Common myeloid progenitor, CD34-positive (primary cell): Measurements from ENCODE around the gene B3GNT7.
"Not testable (repeated sequence)": the region's sequence is repeated elsewhere in the genome, so short reads cannot be mapped to it uniquely, and the experiment has no call there.

Source experiments
- CTCF ChIA-PET: fragments of 350-600 bp; sonication (Branson Sonifier 250); formaldehyde crosslinking; loops from one replicate; lab custom pipeline; 2021; ENCODE audit warnings: antibody characterized with exemption; lab: Charles Lee
- POLR2A ChIA-PET: fragments of 350-600 bp; sonication (Branson Sonifier 250); formaldehyde crosslinking; loops from one replicate; lab custom pipeline; 2021; ENCODE audit warnings: antibody characterized with exemption; lab: Charles Lee
- DNase-seq, 3 donors: peaks; one replicate each; pipeline versions ENCODE4 v3.0.0 to v3.0.0-alpha.2; 2013
- H3K27ac ChIP-seq, 2 experiments: 1 replicate in 1 of 2; 2 replicates in 1 of 2; pipeline ENCODE4 v1.7.0; 2013; ENCODE audit warnings: inconsistent platforms in 2 of 2, low read length in 2 of 2, mild to moderate bottlenecking in 2 of 2, low read depth in 1 of 2, moderate library complexity in 1 of 2; ENCODE audit not compliant: severe bottlenecking in 2 of 2, insufficient read depth in 1 of 2, poor library complexity in 1 of 2
- H3K27me3 ChIP-seq, 5 experiments: replicated peaks in 2 of 5; 1 replicate in 3 of 5; 2 replicates in 2 of 5; pipeline versions ENCODE4 v1.6.1 to v1.7.0; 2013; ENCODE audit warnings: low read length in 4 of 5, mild to moderate bottlenecking in 2 of 5, moderate library complexity in 2 of 5, inconsistent platforms in 1 of 5; ENCODE audit not compliant: insufficient read depth in 5 of 5, control insufficient read depth in 4 of 5
- H3K36me3 ChIP-seq, 4 experiments: 1 replicate in 2 of 4; 2 replicates in 2 of 4; pipeline versions ENCODE4 v1.6.1 to v1.7.0; 2013; ENCODE audit warnings: low read length in 3 of 4, control low read depth in 1 of 4, mild to moderate bottlenecking in 1 of 4; ENCODE audit not compliant: control insufficient read depth in 4 of 4, insufficient read depth in 4 of 4
- H3K4me1 ChIP-seq, 4 experiments: 1 replicate in 3 of 4; 2 replicates in 1 of 4; pipeline versions ENCODE4 v1.6.1 to v1.7.1; 2013; ENCODE audit warnings: low read length in 3 of 4, mild to moderate bottlenecking in 3 of 4, control low read depth in 1 of 4, inconsistent platforms in 1 of 4, moderate library complexity in 1 of 4; ENCODE audit not compliant: control insufficient read depth in 4 of 4, insufficient read depth in 4 of 4; ENCODE audit errors: control extremely low read depth in 1 of 4
- H3K4me3 ChIP-seq, 7 experiments: 1 replicate in 4 of 7; 2 replicates in 3 of 7; pipeline versions ENCODE4 v1.5.1 to v1.7.0; 2013; ENCODE audit warnings: mild to moderate bottlenecking in 7 of 7, low read length in 6 of 7, moderate library complexity in 6 of 7, inconsistent platforms in 2 of 7, low read depth in 2 of 7, control low read depth in 1 of 7; ENCODE audit not compliant: insufficient read depth in 4 of 7, control insufficient read depth in 1 of 7; ENCODE audit errors: extremely low read depth in 1 of 7
- H3K9me3 ChIP-seq, 5 experiments: 1 replicate in 4 of 5; 2 replicates in 1 of 5; pipeline versions ENCODE4 v1.6.1 to v1.7.1; 2013; ENCODE audit warnings: low read length in 4 of 5, mild to moderate bottlenecking in 2 of 5, inconsistent platforms in 1 of 5, low read depth in 1 of 5, moderate library complexity in 1 of 5; ENCODE audit not compliant: control insufficient read depth in 4 of 5, insufficient read depth in 2 of 5; ENCODE audit errors: control extremely low read depth in 1 of 5
- WGBS: methylation state at CpG from one replicate; pipeline ENCODE4 v1.1.5; 2013; ENCODE audit not compliant: insufficient coverage; 5-methylcytosine and 5-hydroxymethylcytosine counted together

Gene B3GNT7

GRCh38 chr2:231429901-231430300 is 34.4 kb downstream of the B3GNT7 start:
- Histone ChIP-seq H3K9me3 (peaks cover 0 to 10% (median 8%) of the 10 kb centered on the region in 5 experiments), H3K27ac (no peak overlapping the region), H3K4me3 (no peak overlapping the region), H3K27me3 (no peaks in the 10 kb centered on the region), H3K4me1 (no peaks in the 10 kb centered on the region), H3K36me3 (no peaks in the 10 kb centered on the region)
- DNase-seq = peak in 1 of 3 donors; percentile 42
- ChIA-PET POLR2A (no interaction called here), CTCF (interaction anchor here (0.9 to 1.1 kb wide), 2 partner anchors 22 to 325 kb away, joined by 3 read pairs; no protein-coding TSS in a partner anchor)
- 93% methylated on average over 2 of the region's 3 CpGs for WGBS

GRCh38 chr2:231430437-231430836 is 34.9 kb downstream of the B3GNT7 start:
- H3K9me3 ChIP-seq = peaks cover 0 to 10% (median 8%) of the 10 kb centered on the region in 5 experiments
- not testable (repeated sequence) for DNase-seq, H3K27me3 ChIP-seq, H3K4me3 ChIP-seq, H3K4me1 ChIP-seq, H3K36me3 ChIP-seq, H3K27ac ChIP-seq
- ChIA-PET CTCF (interaction anchor here (0.9 kb wide), 1 partner anchor 22 kb away, joined by 3 read pairs; no protein-coding TSS in a partner anchor), POLR2A (interaction anchor here (0.6 kb wide), 2 partner anchors 235 to 1936 kb away, joined by 3 to 5 read pairs; no protein-coding TSS in a partner anchor)
- 83% methylated on average over 1 of the region's 4 CpGs for WGBS

GRCh38 chr2:231431606-231432005 is 36.1 kb downstream of the B3GNT7 start:
- H3K36me3 ChIP-seq = no peaks in the 10 kb centered on the region
- DNase-seq = no peak
- POLR2A ChIA-PET = no interaction called here
- no peak overlapping the region for H3K4me3 ChIP-seq
- CTCF ChIA-PET = no interaction called here
- H3K27ac ChIP-seq = no peak overlapping the region
- H3K4me1 ChIP-seq = no peaks in the 10 kb centered on the region
- 96% methylated on average over 2 of the region's 4 CpGs for WGBS
- no peaks in the 10 kb centered on the region for H3K27me3 ChIP-seq
- peaks cover 0 to 10% (median 8%) of the 10 kb centered on the region in 5 experiments for H3K9me3 ChIP-seq

- H3K4me1 ChIP-seq = no peaks in the 10 kb centered on the region
- CTCF ChIA-PET = no interaction called here
- peaks cover 0 to 10% (median 8%) of the 10 kb centered on the region in 5 experiments for H3K9me3 ChIP-seq
- H3K4me3 ChIP-seq = no peak overlapping the region
- 92% methylated on average over 8 of the region's 8 CpGs for WGBS
- H3K27ac ChIP-seq = no peak overlapping the region
- POLR2A ChIA-PET = interaction anchor here (0.6 kb wide), 1 partner anchor 20 kb away, joined by 4 read pairs; no protein-coding TSS in a partner anchor
- H3K36me3 ChIP-seq = no peaks in the 10 kb centered on the region
- no peaks in the 10 kb centered on the region for H3K27me3 ChIP-seq
- DNase-seq = no peak
Observed at GRCh38 chr2:231433990-231434389, 38.5 kb downstream of the B3GNT7 start.

GRCh38 chr2:231436957-231437356 is 41.4 kb downstream of the B3GNT7 start:
- H3K4me1 ChIP-seq = no peaks in the 10 kb centered on the region
- DNase-seq = no peak
- 94% methylated on average over 13 of the region's 13 CpGs for WGBS
- H3K9me3 ChIP-seq = peaks cover 0 to 4% (median 0%) of the 10 kb centered on the region in 5 experiments
- H3K27me3 ChIP-seq = no peaks in the 10 kb centered on the region
- H3K27ac ChIP-seq = no peak overlapping the region
- ChIA-PET CTCF (interaction anchor here (0.7 kb wide), 1 partner anchor 594 kb away, joined by 3 read pairs; no protein-coding TSS in a partner anchor), POLR2A (no interaction called here)
- no peaks in the 10 kb centered on the region for H3K36me3 ChIP-seq
- H3K4me3 ChIP-seq = no peak overlapping the region

- H3K4me3 ChIP-seq = no peak overlapping the region
- H3K27ac ChIP-seq = no peak overlapping the region
- 100% methylated on average over 1 of the region's 4 CpGs for WGBS
- ChIA-PET CTCF (no interaction called here), POLR2A (no interaction called here)
- no peaks in the 10 kb centered on the region for H3K9me3 ChIP-seq
- H3K27me3 ChIP-seq = no peaks in the 10 kb centered on the region
- no peak for DNase-seq
- peaks cover 0 to 2% (median 0%) of the 10 kb centered on the region in 4 experiments for H3K4me1 ChIP-seq
- H3K36me3 ChIP-seq = peaks cover 3 to 29% (median 15%) of the 10 kb centered on the region in 4 experiments
Observed at GRCh38 chr2:231449503-231450054, 54.1 kb downstream of the B3GNT7 start.

- H3K4me3 ChIP-seq = no peak overlapping the region
- peaks cover 6 to 38% (median 22%) of the 10 kb centered on the region in 4 experiments for H3K36me3 ChIP-seq
- 94% methylated on average over 2 of the region's 4 CpGs for WGBS
- no peak overlapping the region for H3K27ac ChIP-seq
- CTCF ChIA-PET = interaction anchor here (0.7 to 7.0 kb wide), 5 partner anchors 9 to 348 kb away, joined by 3 to 49 read pairs (median 8); no protein-coding TSS in a partner anchor
- H3K4me1 ChIP-seq = peaks cover 0 to 2% (median 0%) of the 10 kb centered on the region in 4 experiments
- H3K9me3 ChIP-seq = no peaks in the 10 kb centered on the region
- DNase-seq = no peak
- H3K27me3 ChIP-seq = no peaks in the 10 kb centered on the region
- POLR2A ChIA-PET = interaction anchor here (1.3 kb wide), 1 partner anchor 11 kb away, joined by 3 read pairs; no protein-coding TSS in a partner anchor
Observed at GRCh38 chr2:231450548-231450989, 55.1 kb downstream of the B3GNT7 start.
